ENCODE data around the gene PTOV1. TPM values are rescaled to one million over a fixed set of nuclear protein-coding genes. Genes with fewer than 3 reads are reported as not detected.

PTOV1 gene
- total RNA-seq, 1 experiment from 2014 or later = 114 TPM

- no TSS peak for BruUV-seq (replicated peaks)
- TF ChIP-seq POLR2AphosphoS5 (IDR thresholded peaks at IDR 0.05; ENCODE audit: low read depth, low read length) (no peak), TCF7L2 (IDR thresholded peaks at IDR 0.05; ENCODE audit: low read depth, low read length) (no peak), SIN3A (IDR thresholded peaks at IDR 0.05; ENCODE audit: borderline replicate concordance, insufficient read depth, low read depth, low read length) (peak; percentile 55; the same call in 1 of the 2 replicates)
- H3K27ac ChIP-seq (ENCODE audit: low read length) = peak overlapping the region; percentile 72
- no peaks in the 10 kb centered on the region for H3K27me3 ChIP-seq (ENCODE audit: control insufficient read depth, insufficient read depth, low read length)
- peaks cover 5% of the 10 kb centered on the region for H3K4me1 ChIP-seq (ENCODE audit: control insufficient read depth, insufficient read depth, low read length)
- H3K9me3 ChIP-seq (ENCODE audit: control insufficient read depth, insufficient read depth, low read depth, low read length) = no peaks in the 10 kb centered on the region
- intact Hi-C loops (cut with micrococcal nuclease; ENCODE audit: unreplicated experiment) = no loop called here
- ChIA-PET POLR2A (no interaction called here), CTCF (interaction anchor here (0.7 kb wide), 1 partner anchor 133 kb away, joined by 3 read pairs; no protein-coding TSS in a partner anchor)
- in situ Hi-C loops (cut with HindIII; ENCODE audit: low pct_unique_long_range_greater_than_20kb, low sequenced_read_pairs) = no loop called here
- H3K36me3 ChIP-seq (ENCODE audit: control insufficient read depth, insufficient read depth, low read length) = no peaks in the 10 kb centered on the region
- DNase-seq (ENCODE audit: low read depth, low spot score) (no peak), ATAC-seq (peak; percentile 69)
- peak overlapping the region; percentile 40 to 58 for H3K4me3 ChIP-seq (ENCODE audit: low read depth in 2 of 2, low read length in 2 of 2)
Measured at GRCh38 chr19:49809160-49809940, 41.6 kb upstream of the PTOV1 start.

GRCh38 chr19:49809941-49810389 is 41.0 kb upstream of the PTOV1 start:
- POLR2A ChIA-PET = interaction anchor here (0.7 kb wide), 1 partner anchor 40 kb away, joined by 3 read pairs; no protein-coding TSS in a partner anchor
- H3K36me3 ChIP-seq (ENCODE audit: control insufficient read depth, insufficient read depth, low read length) = no peaks in the 10 kb centered on the region
- TF ChIP-seq, protein P1, sequence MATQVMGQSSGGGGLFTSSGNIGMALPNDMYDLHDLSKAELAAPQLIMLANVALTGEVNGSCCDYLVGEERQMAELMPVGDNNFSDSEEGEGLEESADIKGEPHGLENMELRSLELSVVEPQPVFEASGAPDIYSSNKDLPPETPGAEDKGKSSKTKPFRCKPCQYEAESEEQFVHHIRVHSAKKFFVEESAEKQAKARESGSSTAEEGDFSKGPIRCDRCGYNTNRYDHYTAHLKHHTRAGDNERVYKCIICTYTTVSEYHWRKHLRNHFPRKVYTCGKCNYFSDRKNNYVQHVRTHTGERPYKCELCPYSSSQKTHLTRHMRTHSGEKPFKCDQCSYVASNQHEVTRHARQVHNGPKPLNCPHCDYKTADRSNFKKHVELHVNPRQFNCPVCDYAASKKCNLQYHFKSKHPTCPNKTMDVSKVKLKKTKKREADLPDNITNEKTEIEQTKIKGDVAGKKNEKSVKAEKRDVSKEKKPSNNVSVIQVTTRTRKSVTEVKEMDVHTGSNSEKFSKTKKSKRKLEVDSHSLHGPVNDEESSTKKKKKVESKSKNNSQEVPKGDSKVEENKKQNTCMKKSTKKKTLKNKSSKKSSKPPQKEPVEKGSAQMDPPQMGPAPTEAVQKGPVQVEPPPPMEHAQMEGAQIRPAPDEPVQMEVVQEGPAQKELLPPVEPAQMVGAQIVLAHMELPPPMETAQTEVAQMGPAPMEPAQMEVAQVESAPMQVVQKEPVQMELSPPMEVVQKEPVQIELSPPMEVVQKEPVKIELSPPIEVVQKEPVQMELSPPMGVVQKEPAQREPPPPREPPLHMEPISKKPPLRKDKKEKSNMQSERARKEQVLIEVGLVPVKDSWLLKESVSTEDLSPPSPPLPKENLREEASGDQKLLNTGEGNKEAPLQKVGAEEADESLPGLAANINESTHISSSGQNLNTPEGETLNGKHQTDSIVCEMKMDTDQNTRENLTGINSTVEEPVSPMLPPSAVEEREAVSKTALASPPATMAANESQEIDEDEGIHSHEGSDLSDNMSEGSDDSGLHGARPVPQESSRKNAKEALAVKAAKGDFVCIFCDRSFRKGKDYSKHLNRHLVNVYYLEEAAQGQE (IDR thresholded peaks at IDR 0.05; ENCODE audit: insufficient read depth in 1 of 2, low read depth in 2 of 2, low read length in 1 of 2) = no peak
- TF ChIP-seq TCF7L2 (IDR thresholded peaks at IDR 0.05; ENCODE audit: low read depth, low read length) (no peak), POLR2AphosphoS5 (IDR thresholded peaks at IDR 0.05; ENCODE audit: low read depth, low read length) (no peak), SIN3A (IDR thresholded peaks at IDR 0.05; ENCODE audit: borderline replicate concordance, insufficient read depth, low read depth, low read length) (no peak)
- TF ChIP-seq, protein P2, sequence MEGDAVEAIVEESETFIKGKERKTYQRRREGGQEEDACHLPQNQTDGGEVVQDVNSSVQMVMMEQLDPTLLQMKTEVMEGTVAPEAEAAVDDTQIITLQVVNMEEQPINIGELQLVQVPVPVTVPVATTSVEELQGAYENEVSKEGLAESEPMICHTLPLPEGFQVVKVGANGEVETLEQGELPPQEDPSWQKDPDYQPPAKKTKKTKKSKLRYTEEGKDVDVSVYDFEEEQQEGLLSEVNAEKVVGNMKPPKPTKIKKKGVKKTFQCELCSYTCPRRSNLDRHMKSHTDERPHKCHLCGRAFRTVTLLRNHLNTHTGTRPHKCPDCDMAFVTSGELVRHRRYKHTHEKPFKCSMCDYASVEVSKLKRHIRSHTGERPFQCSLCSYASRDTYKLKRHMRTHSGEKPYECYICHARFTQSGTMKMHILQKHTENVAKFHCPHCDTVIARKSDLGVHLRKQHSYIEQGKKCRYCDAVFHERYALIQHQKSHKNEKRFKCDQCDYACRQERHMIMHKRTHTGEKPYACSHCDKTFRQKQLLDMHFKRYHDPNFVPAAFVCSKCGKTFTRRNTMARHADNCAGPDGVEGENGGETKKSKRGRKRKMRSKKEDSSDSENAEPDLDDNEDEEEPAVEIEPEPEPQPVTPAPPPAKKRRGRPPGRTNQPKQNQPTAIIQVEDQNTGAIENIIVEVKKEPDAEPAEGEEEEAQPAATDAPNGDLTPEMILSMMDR (IDR thresholded peaks at IDR 0.05) = no peak
- no peaks in the 10 kb centered on the region for H3K9me3 ChIP-seq (ENCODE audit: control insufficient read depth, insufficient read depth, low read depth, low read length)
- ATAC-seq (no peak), DNase-seq (ENCODE audit: low read depth, low spot score) (no peak)
- peaks cover 5% of the 10 kb centered on the region for H3K4me1 ChIP-seq (ENCODE audit: control insufficient read depth, insufficient read depth, low read length)
- H3K4me3 ChIP-seq (ENCODE audit: low read depth in 2 of 2, low read length in 2 of 2) = peak overlapping the region in 1 of 2 experiments; percentile 58; a peak in 3 of 4 replicates
- H3K27me3 ChIP-seq (ENCODE audit: control insufficient read depth, insufficient read depth, low read length) = no peaks in the 10 kb centered on the region
- CTCF ChIA-PET = interaction anchor here (0.7 kb wide), 1 partner anchor 133 kb away, joined by 3 read pairs; no protein-coding TSS in a partner anchor
- intact Hi-C loops (cut with micrococcal nuclease; ENCODE audit: unreplicated experiment) = no loop called here
- peak overlapping the region; percentile 72 for H3K27ac ChIP-seq (ENCODE audit: low read length)
- no TSS peak for BruUV-seq (replicated peaks)
- in situ Hi-C loops (cut with HindIII; ENCODE audit: low pct_unique_long_range_greater_than_20kb, low sequenced_read_pairs) = no loop called here
